Peyer's patch (tissue), 4 donors: ENCODE measurements around the gene GMPS.

ENCODE experiments used
- CTCF ChIP-seq, 6 experiments: fragments of 450-650 bp in 4 of 6; fragments of 200-600 bp in 2 of 6; sonication (generic) in 1 of 6; IDR thresholded peaks; one replicate each; pipeline ENCODE4 v1.5.1; 2017 to 2019; ENCODE audit warnings: antibody characterized with exemption in 6 of 6, mild to moderate bottlenecking in 3 of 6, moderate library complexity in 1 of 6
- POLR2A ChIP-seq, 2 donors: fragments of 450-650 bp; IDR thresholded peaks; one replicate each; pipeline ENCODE4 v1.5.1; 2017; ENCODE audit warnings: antibody characterized with exemption in 2 of 2, mild to moderate bottlenecking in 2 of 2, moderate library complexity in 2 of 2

- no peak for TF ChIP-seq CTCF (IDR thresholded peaks at IDR 0.05)
- no peak for TF ChIP-seq POLR2A (IDR thresholded peaks at IDR 0.05)
Observed at GRCh38 chr3:155846119-155846518, 24.3 kb upstream of the GMPS start.
